Activated CD4-positive, alpha-beta T cell treated with anti-CD3 and anti-CD28 coated beads for 24 hours (primary cell): Measurements from ENCODE around the gene IL34.
"Not testable (repeated sequence)": the region's sequence is repeated elsewhere in the genome, so short reads cannot be mapped to it uniquely, and the experiment has no call there.

ENCODE experiments used
- DNase-seq, 2 donors: peaks; one replicate each; pipeline ENCODE4 v3.0.0-alpha.2; 2020; ENCODE audit warnings: low read depth in 2 of 2

The IL34 gene

GRCh38 chr16:70646260-70647241, at the start of gene IL34:
TSS of gene IL34 (plus strand) at chr16:70646559. CDS start at chr16:70646948, 389 bp downstream.
- DNase-seq: no peak

GRCh38 chr16:70597135-70597835, 49.1 kb upstream of the IL34 start:
- DNase-seq: no peak

- DNase-seq: no peak
Measured at GRCh38 chr16:70598937-70599503, 47.3 kb upstream of the IL34 start.

GRCh38 chr16:70600730-70601129, 45.6 kb upstream of the IL34 start:
- DNase-seq: no peak

- DNase-seq: no peak
Measured at GRCh38 chr16:70601576-70602575, 44.5 kb upstream of the IL34 start.

- no peak for DNase-seq
Measured at GRCh38 chr16:70602831-70603230, 43.5 kb upstream of the IL34 start.

- DNase-seq: no peak
Measured at GRCh38 chr16:70604407-70605282, 41.7 kb upstream of the IL34 start.

- DNase-seq: no peak
Measured at GRCh38 chr16:70605283-70605657, 41.1 kb upstream of the IL34 start.

- DNase-seq: no peak
Measured at GRCh38 chr16:70608521-70608920, 37.8 kb upstream of the IL34 start.

- no peak for DNase-seq
Measured at GRCh38 chr16:70610273-70611223, 35.8 kb upstream of the IL34 start.

- no peak for DNase-seq
Measured at GRCh38 chr16:70611224-70611598, 35.1 kb upstream of the IL34 start.

GRCh38 chr16:70611785-70612303, 34.5 kb upstream of the IL34 start:
- DNase-seq: no peak

- no peak for DNase-seq
Measured at GRCh38 chr16:70612931-70613330, 33.4 kb upstream of the IL34 start.

GRCh38 chr16:70614208-70614951, 32.0 kb upstream of the IL34 start:
- DNase-seq: no peak

GRCh38 chr16:70615945-70616344, 30.4 kb upstream of the IL34 start:
- DNase-seq: no peak

- DNase-seq: not testable (repeated sequence)
Measured at GRCh38 chr16:70621864-70622263, 24.5 kb upstream of the IL34 start.

GRCh38 chr16:70627696-70628095, 18.7 kb upstream of the IL34 start:
- DNase-seq: no peak
